Mammary epithelial cell (primary cell): ENCODE results near the gene NAT8L.

Experiments
- EZH2 ChIP-seq: IDR thresholded peaks from 2 replicates; pipeline ENCODE4 v1.6.1; 2012; ENCODE audit warnings: low read length, inconsistent platforms, borderline replicate concordance
- TF ChIP-seq, protein P1 (sequence below), 2 donors: IDR thresholded peaks in 1 of 2; conservative IDR thresholded peaks in 1 of 2; 2 replicates each; pipeline ENCODE4 v1.5.1; 2011 to 2012; ENCODE audit warnings: inconsistent platforms in 2 of 2, low read length in 2 of 2, mild to moderate bottlenecking in 2 of 2, control low read depth in 1 of 2, low read depth in 1 of 2; ENCODE audit not compliant: insufficient read depth in 1 of 2; ENCODE audit errors: extremely low read depth in 1 of 2

DNA sequence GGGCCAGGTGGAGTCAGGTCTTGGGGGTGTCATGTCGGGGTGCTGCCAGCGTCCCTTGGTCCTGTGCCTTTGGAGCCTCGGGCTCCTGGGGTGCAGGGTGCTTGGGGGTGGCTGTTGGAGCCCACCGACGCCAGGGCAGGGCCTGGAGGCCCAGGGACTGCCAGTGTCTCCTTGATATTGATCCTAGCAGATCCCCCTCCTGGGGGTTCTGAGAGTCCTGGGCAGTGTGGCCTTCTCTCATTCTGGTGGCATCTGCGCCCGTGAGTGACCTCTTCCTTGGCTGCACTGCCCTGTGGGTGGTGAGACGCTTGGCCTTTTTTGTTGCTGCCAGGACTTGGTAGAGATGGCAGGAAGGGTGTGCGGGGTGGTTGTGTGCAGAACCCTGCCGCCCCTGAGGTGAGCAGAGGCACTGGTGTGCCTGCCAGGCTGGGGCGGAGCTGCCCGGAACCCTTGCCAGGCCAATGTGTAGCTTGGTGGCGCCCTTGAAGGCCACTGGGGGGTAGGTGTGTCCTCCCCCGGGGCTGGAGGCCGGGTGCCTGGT is 7.0 kb downstream of the NAT8L start:
- TF ChIP-seq, protein P1, sequence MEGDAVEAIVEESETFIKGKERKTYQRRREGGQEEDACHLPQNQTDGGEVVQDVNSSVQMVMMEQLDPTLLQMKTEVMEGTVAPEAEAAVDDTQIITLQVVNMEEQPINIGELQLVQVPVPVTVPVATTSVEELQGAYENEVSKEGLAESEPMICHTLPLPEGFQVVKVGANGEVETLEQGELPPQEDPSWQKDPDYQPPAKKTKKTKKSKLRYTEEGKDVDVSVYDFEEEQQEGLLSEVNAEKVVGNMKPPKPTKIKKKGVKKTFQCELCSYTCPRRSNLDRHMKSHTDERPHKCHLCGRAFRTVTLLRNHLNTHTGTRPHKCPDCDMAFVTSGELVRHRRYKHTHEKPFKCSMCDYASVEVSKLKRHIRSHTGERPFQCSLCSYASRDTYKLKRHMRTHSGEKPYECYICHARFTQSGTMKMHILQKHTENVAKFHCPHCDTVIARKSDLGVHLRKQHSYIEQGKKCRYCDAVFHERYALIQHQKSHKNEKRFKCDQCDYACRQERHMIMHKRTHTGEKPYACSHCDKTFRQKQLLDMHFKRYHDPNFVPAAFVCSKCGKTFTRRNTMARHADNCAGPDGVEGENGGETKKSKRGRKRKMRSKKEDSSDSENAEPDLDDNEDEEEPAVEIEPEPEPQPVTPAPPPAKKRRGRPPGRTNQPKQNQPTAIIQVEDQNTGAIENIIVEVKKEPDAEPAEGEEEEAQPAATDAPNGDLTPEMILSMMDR (conservative IDR thresholded peaks at IDR 0.05 in 1 of 2, IDR thresholded peaks at IDR 0.05 in 1 of 2; ENCODE audit: extremely low read depth in 1 of 2, insufficient read depth in 1 of 2, low read depth in 1 of 2, low read length in 2 of 2): no peak
- no peak for TF ChIP-seq EZH2
